Type B pancreatic cell (in vitro differentiated cells): ENCODE results near the gene CYTIP. TPM values are rescaled to one million over a fixed set of nuclear protein-coding genes. Genes with fewer than 3 reads are reported as not detected.

Experiments used
- DNase-seq: peaks from one replicate; pipeline ENCODE4 v3.0.0; 2021; ENCODE audit warnings: mixed read lengths; ENCODE audit not compliant: unreplicated experiment; ENCODE audit errors: extremely low spot score
- H3K27ac Mint-ChIP-seq: 2 replicates; pipeline ENCODE4 v1.8.0; 2021; ENCODE audit warnings: mild to moderate bottlenecking, mixed read lengths
- H3K27me3 Mint-ChIP-seq: 2 replicates; pipeline ENCODE4 v1.8.0; 2021; ENCODE audit warnings: mixed read lengths
- H3K36me3 Mint-ChIP-seq: 2 replicates; pipeline ENCODE4 v1.8.0; 2021; ENCODE audit warnings: mixed read lengths
- H3K4me1 Mint-ChIP-seq: one replicate; pipeline ENCODE4 v1.8.0; 2021; ENCODE audit warnings: mixed read lengths; ENCODE audit not compliant: unreplicated experiment
- H3K4me3 Mint-ChIP-seq: 2 replicates; pipeline ENCODE4 v1.8.0; 2021; ENCODE audit warnings: mild to moderate bottlenecking, mixed read lengths
- H3K9me3 Mint-ChIP-seq: 2 replicates; pipeline ENCODE4 v1.8.0; 2021; ENCODE audit warnings: mixed read lengths
- total RNA-seq: library from RNA; stranded (reverse); gene quantifications from 2 replicates; pipeline ENCODE4 v1.2.1, GENCODE V29; 2021; ENCODE audit warnings: low replicate concordance
- TF ChIP-seq, protein P1 (sequence below): fragments of 200-600 bp; sonication (generic); conservative IDR thresholded peaks from 2 replicates; pipeline ENCODE4 v1.5.0; 2021; ENCODE audit warnings: antibody characterized with exemption, mild to moderate bottlenecking

The CYTIP gene
- total RNA-seq, 1 donor from 2014 or later: 0.51 TPM

DNA sequence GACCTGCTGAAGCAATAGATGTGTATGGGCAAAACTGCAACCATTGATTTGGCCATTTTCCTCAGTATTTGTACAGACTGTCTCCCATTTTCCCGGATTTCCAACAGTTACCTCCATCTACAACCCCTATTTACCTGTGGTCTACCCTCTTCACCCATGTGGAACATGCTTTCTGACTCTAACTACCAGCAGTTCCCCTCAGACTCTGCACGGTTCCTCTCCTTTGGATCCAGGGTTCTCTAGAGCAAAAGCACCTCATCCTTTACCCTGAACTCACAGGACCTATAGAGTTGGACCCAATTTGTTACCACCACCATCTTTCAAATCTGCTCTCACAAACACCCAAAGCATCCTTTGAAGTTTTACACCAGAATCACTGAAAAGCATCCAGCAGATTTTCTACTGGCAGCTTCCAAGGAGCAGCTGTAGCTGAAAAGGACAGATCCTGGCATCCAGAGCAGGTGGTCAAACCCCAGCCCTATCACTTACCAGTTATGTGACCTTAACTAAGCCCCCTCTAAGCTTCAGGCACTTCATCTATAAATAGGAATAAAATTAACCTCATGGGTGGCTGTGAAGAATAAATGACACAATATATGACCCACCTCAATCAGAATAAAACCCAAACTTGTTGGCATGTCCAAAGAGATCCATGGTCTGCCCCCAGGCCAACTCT lies 15.3 kb downstream of the CYTIP start:
- no peaks in the 10 kb centered on the region for H3K27me3 Mint-ChIP-seq
- no peaks in the 10 kb centered on the region for H3K9me3 Mint-ChIP-seq
- H3K4me3 Mint-ChIP-seq: no peak overlapping the region
- DNase-seq: no peak
- H3K4me1 Mint-ChIP-seq: peaks cover 6% of the 10 kb centered on the region
- H3K36me3 Mint-ChIP-seq: no peaks in the 10 kb centered on the region
- TF ChIP-seq, protein P1, sequence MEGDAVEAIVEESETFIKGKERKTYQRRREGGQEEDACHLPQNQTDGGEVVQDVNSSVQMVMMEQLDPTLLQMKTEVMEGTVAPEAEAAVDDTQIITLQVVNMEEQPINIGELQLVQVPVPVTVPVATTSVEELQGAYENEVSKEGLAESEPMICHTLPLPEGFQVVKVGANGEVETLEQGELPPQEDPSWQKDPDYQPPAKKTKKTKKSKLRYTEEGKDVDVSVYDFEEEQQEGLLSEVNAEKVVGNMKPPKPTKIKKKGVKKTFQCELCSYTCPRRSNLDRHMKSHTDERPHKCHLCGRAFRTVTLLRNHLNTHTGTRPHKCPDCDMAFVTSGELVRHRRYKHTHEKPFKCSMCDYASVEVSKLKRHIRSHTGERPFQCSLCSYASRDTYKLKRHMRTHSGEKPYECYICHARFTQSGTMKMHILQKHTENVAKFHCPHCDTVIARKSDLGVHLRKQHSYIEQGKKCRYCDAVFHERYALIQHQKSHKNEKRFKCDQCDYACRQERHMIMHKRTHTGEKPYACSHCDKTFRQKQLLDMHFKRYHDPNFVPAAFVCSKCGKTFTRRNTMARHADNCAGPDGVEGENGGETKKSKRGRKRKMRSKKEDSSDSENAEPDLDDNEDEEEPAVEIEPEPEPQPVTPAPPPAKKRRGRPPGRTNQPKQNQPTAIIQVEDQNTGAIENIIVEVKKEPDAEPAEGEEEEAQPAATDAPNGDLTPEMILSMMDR: no peak
- no peak overlapping the region for H3K27ac Mint-ChIP-seq

DNA sequence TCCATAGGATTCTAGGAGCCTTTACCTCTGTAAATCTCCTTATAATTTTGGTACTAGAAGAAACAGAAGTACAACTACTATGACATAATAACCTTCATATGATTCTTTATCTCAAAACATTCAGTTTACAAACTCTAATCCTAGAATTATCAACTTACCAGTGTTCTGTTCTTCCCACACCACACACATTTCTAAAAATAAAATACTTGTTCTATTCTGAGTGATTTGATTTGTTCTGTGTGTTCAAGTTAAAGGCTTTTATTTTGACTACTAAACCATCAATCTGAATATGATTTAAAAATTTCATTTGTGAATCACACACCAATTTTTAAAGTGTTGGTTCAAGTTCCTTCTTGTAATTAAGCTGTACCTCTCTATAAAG lies 16.0 kb downstream of the CYTIP start:
- H3K4me3 Mint-ChIP-seq: no peak overlapping the region
- no peaks in the 10 kb centered on the region for H3K9me3 Mint-ChIP-seq
- TF ChIP-seq, protein P1: no peak
- no peaks in the 10 kb centered on the region for H3K4me1 Mint-ChIP-seq
- no peak for DNase-seq
- H3K27me3 Mint-ChIP-seq: no peaks in the 10 kb centered on the region
- no peaks in the 10 kb centered on the region for H3K36me3 Mint-ChIP-seq
- no peak overlapping the region for H3K27ac Mint-ChIP-seq

DNA sequence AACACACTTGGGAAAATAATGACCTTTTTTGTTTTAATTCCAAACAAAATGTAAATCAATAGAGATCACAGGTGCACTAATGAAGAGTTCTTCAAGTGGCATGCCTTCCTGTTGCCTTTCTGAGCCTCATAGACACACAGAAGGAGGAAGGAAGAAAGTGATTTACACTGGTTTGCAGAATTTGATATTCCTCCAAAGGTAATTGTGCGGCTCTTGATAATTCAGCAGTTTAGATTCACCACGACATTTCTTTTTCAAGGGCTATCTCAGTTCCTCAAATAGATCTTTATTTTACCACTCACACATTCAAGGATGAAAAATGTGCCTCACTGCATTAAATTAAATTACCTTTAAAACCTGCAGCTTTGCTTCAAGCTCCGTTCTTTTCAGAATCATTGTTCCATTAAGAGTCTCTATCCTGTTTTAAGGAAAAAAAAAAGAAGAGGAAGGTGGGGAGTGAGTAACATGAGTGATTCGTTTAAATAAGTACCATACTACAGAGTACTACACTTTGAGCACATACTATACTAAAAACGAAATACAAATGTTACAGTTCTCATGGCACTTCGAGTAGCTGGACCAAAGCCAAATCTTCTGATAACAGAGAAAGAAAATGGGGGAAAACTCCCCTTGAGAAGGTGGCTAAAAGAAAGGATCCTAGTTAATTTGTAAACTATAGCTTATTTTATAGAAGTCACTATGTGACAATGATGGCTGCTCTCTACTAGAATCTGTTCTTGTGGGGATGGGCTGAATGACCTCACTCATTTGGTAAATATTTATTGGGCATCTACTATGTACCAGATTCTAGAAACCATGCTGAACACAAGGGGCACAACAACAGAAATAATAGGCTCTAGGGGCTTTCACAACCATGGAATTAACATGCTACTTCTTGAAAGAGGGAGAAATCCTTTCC lies 16.6 kb downstream of the CYTIP start:
- no peaks in the 10 kb centered on the region for H3K36me3 Mint-ChIP-seq
- no peak for DNase-seq
- TF ChIP-seq, protein P1: no peak
- H3K4me1 Mint-ChIP-seq: no peaks in the 10 kb centered on the region
- H3K9me3 Mint-ChIP-seq: no peaks in the 10 kb centered on the region
- H3K27me3 Mint-ChIP-seq: no peaks in the 10 kb centered on the region
- H3K27ac Mint-ChIP-seq: no peak overlapping the region
- H3K4me3 Mint-ChIP-seq: no peak overlapping the region

DNA sequence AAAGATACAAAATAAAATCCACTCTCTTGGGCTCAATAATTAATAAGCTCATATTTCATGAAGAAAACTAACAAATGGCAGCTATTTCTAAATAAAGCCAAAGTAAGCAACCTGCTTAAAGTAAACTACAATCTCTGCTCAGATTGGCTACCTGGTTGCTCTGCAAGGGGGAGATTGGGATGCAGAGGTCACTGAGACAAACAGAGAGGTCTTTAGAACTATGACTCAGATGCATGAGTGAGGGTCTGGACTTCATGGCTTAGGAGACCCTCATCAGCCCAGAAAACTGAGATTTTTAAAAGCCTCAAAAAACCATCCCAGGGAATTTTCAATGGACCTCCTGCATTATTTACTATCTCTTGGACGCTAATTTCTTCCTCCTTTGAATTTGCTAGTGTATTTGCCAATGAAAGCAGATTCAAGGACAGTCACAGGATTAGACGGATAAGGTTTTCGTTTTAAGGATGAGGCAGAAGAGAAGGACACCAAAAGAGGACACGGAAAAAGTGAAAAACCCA lies 17.4 kb downstream of the CYTIP start:
- no peaks in the 10 kb centered on the region for H3K36me3 Mint-ChIP-seq
- no peaks in the 10 kb centered on the region for H3K27me3 Mint-ChIP-seq
- H3K4me1 Mint-ChIP-seq: no peaks in the 10 kb centered on the region
- H3K9me3 Mint-ChIP-seq: no peaks in the 10 kb centered on the region
- DNase-seq: no peak
- H3K27ac Mint-ChIP-seq: no peak overlapping the region
- H3K4me3 Mint-ChIP-seq: no peak overlapping the region
- TF ChIP-seq, protein P1: no peak

DNA sequence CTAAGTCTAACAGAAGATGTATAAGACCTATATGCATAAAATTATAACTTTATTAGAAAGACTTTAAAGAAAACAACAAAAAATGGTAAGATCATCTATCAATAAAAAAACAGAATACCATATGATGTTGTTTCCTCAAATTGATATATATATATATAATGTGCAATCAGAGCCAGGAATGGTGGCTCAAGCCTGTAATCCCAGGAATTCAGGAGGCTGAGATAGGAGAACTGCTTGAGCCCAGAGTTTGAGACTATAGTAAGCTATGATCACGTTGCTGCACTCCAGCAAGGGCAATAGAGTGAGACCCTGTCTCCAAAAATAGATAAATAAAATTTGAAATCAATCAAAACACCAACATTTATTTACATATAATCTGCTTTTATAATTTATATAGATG lies 19.5 kb downstream of the CYTIP start:
- Mint-ChIP-seq H3K4me3 (no peak overlapping the region), H3K27ac (no peak overlapping the region), H3K4me1 (no peaks in the 10 kb centered on the region), H3K36me3 (no peaks in the 10 kb centered on the region), H3K27me3 (no peaks in the 10 kb centered on the region), H3K9me3 (no peaks in the 10 kb centered on the region)
- no peak for DNase-seq
- TF ChIP-seq, protein P1: no peak
